SW 1271 (cell line): Measurements from ENCODE around the gene MYOT.
"Not testable (repeated sequence)": the region's sequence is repeated elsewhere in the genome, so short reads cannot be mapped to it uniquely, and the experiment has no call there.

Experiments used
- DNase-seq, 2 experiments: peaks; one replicate each; lab custom pipeline; 2025; lab: John Stamatoyannopoulos, UW

The MYOT gene

GRCh38 chr5:137867664-137868063, at the start of gene MYOT:
MYOT (plus strand) TSS chr5:137867860; CDS start chr5:137870652, 2,792 bp downstream.
- no peak for DNase-seq

- DNase-seq: no peak
Measured at GRCh38 chr5:137819766-137820165, 47.9 kb upstream of the MYOT start.

GRCh38 chr5:137822158-137822764, 45.4 kb upstream of the MYOT start:
- peak in 1 of 2 experiments; percentile 28 for DNase-seq

DNA sequence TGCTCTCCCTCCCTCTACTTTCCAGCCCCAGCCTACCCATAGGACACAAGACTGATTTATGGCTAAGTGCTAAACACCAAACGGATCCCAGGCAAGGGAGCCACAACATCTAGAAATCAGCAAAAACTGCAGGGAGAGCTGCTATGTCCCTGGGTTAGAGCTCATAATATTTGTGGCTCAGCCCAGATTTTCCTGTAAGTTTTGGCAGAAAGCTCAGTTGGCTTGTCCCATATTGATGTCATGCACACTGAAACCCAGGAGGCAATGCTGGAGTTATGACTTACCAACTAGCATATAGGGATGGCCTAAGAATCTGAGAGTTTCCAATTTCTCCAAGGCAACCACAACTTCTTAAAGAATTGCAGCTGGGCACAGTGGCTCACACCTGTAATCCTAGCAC, 44.7 kb upstream of the MYOT start:
- no peak for DNase-seq

- no peak for DNase-seq
Measured at GRCh38 chr5:137825165-137825564, 42.5 kb upstream of the MYOT start.

- DNase-seq: no peak
Measured at GRCh38 chr5:137826067-137826466, 41.6 kb upstream of the MYOT start.

DNA sequence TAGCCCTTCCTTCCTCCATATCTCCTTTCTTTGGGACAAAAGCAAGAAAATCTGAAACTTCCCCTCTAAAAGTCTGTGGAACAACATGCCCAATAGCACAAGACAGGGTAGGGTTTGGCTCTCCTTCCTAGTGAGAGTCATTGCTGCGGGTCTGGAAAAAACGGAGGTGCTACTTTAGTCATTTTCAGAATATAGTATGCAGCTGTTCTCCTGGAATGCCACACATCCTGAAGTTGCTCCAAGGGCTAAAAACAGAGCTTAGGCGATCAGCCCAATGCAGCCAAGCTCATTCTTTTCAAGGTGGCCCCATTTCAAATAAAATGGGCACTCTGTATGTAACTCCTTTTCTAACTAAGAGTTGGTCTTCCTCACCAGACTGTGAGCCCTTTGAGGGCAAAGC, 39.5 kb upstream of the MYOT start:
- no peak for DNase-seq

DNA sequence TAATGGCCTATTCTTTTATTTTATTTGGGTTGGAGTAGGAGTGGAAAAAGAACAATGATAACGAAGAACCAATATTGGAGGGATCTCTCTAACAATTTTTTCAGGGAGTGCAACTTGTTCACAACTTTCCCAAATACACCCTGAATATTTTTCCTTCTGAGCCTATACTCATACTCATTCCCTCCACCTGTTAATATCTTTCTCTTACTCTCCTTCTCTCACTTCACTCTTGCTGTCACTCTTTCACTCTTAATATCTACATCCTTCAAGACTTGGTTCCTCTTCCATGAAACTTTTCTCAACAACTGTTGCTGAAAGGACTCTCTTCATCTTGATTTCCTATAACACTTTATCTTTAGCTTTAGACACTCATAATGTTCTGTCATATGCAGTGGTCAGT, 39.0 kb upstream of the MYOT start:
- no peak for DNase-seq

- DNase-seq: no peak
Measured at GRCh38 chr5:137831105-137831504, 36.6 kb upstream of the MYOT start.

- DNase-seq: no peak
Measured at GRCh38 chr5:137831526-137831925, 36.1 kb upstream of the MYOT start.

GRCh38 chr5:137832416-137832815, 35.2 kb upstream of the MYOT start:
- DNase-seq: no peak

DNA sequence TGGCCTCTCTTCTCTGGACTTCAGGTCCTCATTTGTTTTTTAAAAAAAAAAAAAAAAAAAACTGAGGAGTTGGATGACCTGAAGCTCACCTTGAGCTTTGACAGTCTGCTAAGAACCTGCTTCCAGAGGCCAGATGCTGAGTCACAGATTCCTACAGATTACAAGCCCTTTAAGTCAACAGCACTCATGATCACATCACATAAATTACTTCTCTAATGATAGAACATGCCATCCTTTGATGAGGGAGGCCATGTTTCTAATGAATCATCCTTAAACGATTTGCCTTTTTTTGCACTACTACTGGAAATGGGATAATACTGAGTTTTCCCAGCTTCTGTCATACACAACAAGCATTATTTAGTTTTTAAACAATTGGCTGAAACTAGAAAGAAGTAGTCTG, 34.2 kb upstream of the MYOT start:
- peak in 1 of 2 experiments; percentile 79 for DNase-seq

DNA sequence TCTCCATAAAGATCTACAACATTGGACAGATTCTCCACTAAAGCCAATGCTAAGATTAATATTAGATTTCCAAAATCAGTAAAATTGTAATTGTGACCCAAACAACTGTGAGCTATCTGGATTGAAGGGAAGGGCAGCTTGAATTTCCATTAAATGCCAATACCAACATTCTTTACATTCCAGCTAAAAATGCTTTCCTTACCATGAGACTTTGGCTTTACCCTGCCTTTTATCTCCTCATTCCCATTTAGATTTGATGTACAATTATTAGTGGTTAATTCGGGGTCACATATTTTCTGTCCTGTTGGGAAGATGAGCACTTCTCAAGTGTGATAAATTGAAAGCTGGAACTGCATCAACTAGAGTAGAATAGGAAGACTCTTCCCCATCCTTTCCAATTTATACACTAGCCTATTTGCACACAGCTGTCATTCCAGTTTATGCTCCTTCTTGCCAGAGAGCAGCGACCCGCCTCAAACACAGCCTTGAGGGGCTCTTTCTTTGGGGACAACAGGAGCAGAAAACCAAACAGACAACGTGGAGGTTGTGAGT, 33.1 kb upstream of the MYOT start:
- no peak for DNase-seq

DNA sequence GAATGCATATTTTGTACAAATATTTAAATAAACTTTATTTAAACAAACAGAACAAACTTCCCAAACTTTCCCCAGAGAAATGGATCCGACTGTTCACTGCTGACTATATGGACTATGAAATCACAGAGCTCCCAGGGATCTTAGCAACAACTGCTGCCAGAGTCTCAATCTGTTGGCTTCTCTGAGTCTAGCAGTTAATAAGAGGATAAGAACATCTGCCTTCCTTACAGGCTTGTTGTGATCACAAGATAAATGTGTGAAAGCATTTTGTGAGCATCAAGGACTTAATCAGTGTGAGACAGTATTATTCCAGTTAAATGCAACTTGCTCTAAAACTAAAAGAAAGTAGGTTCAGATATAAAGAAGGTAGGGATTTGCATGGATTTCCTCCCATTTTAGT, 31.4 kb upstream of the MYOT start:
- DNase-seq: no peak

DNA sequence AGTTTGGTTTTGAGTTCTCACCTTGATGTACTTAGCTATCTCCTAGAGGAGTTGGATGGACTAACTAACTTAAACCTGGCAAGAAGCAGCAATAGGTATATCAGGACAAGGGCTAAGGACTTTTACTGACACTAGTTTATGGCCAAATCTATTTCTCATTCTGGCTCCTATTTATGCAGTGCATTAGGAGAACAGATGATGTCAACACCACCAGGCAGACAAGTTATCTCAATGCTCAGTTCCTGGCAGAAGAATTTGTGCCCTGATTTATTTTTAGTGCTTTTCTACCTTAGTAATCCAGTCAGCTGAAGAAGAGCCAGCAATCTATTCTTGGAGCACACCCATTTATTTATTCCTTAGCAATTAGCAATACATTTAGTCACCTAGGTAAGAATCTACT, 30.7 kb upstream of the MYOT start:
- DNase-seq: no peak

- no peak for DNase-seq
Measured at GRCh38 chr5:137837491-137838394, 29.9 kb upstream of the MYOT start.

- DNase-seq: no peak
Measured at GRCh38 chr5:137838976-137839375, 28.7 kb upstream of the MYOT start.

- DNase-seq: no peak
Measured at GRCh38 chr5:137842296-137842695, 25.4 kb upstream of the MYOT start.

GRCh38 chr5:137843676-137844299, 23.9 kb upstream of the MYOT start:
- DNase-seq: no peak

- DNase-seq: no peak
Measured at GRCh38 chr5:137845472-137845871, 22.2 kb upstream of the MYOT start.

DNA sequence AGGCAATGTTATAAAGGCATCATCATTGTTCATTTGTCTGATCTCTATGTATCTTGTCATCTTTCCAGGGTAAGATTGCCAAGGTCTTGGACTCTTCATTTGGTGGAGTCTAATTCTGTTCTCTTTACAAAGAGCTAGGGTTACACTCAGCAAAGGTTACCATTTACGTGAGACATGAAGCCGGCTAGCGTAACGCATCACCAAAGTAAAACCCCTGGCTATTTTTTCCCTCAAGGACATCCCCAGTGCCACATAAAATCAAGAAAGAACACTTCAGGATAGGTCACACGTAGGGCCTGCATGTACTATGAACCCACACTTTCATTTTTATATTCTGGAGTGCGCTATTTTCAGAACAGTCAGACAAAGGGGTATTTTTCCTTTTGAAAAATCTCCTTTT, 20.0 kb upstream of the MYOT start:
- no peak for DNase-seq

DNA sequence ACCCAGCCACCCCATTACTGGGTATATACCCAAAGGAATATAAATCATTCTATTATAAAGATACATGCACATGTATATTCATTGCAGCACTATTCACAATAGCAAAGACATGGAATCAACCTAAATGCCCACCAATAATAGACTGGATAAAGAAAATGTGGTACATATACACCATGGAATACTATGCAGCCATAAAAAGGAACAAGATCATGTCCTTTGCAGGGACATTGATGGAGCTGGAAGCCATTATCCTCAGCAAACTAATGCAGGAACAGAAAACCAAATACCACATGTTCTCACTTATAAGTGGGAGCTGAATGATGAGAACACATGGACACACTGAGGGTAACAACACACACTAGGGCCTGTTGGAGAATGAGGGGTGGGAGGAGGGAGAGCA, 14.5 kb upstream of the MYOT start:
- not testable (repeated sequence) for DNase-seq

GRCh38 chr5:137856201-137856600, 11.5 kb upstream of the MYOT start:
- no peak for DNase-seq
